Smooth muscle cell (in vitro differentiated cells): Measurements from ENCODE around the gene BNIP1. TPM values are rescaled to one million over a fixed set of nuclear protein-coding genes. Genes with fewer than 3 reads are reported as not detected.

Source experiments
- DNase-seq: peaks from one replicate; lab custom pipeline; 2025; ENCODE audit not compliant: unreplicated experiment; lab: John Stamatoyannopoulos, UW
- H2AFZ ChIP-seq: fragments of 200-600 bp; sonication (generic); 2 replicates; pipeline ENCODE4 v1.6.0; 2016; ENCODE audit warnings: antibody characterized with exemption, low read depth, mild to moderate bottlenecking
- H3F3A ChIP-seq: fragments of 200-600 bp; sonication (generic); 2 replicates; pipeline ENCODE4 v1.6.0; 2017; ENCODE audit warnings: antibody characterized with exemption, low read depth
- H3K27ac ChIP-seq: fragments of 200-600 bp; sonication (generic); 2 replicates; pipeline ENCODE4 v1.5.1; 2016; ENCODE audit warnings: low read depth, mild to moderate bottlenecking
- H3K27me3 ChIP-seq: fragments of 200-600 bp; sonication (generic); 2 replicates; pipeline ENCODE4 v1.6.1; 2016; ENCODE audit warnings: low read depth, mild to moderate bottlenecking
- H3K36me3 ChIP-seq: fragments of 200-600 bp; sonication (generic); 2 replicates; pipeline ENCODE4 v1.5.1; 2016; ENCODE audit warnings: low read depth
- H3K4me1 ChIP-seq: fragments of 200-600 bp; sonication (generic); 2 replicates; pipeline ENCODE4 v1.5.1; 2016; ENCODE audit warnings: low read depth
- H3K4me2 ChIP-seq: fragments of 200-600 bp; sonication (generic); 2 replicates; pipeline ENCODE4 v1.6.0; 2016; ENCODE audit warnings: mild to moderate bottlenecking
- H3K4me3 ChIP-seq: fragments of 200-600 bp; sonication (generic); 2 replicates; pipeline ENCODE4 v1.5.1; 2016; ENCODE audit warnings: mild to moderate bottlenecking
- H3K79me2 ChIP-seq: fragments of 200-600 bp; sonication (generic); 2 replicates; pipeline ENCODE4 v1.6.0; 2016; ENCODE audit warnings: low read depth, mild to moderate bottlenecking
- H3K9ac ChIP-seq: fragments of 200-600 bp; sonication (generic); 2 replicates; pipeline ENCODE4 v1.6.0; 2016; ENCODE audit warnings: low read depth
- H3K9me3 ChIP-seq: fragments of 200-600 bp; sonication (generic); replicated peaks from 2 replicates; pipeline ENCODE4 v1.5.1; 2016; ENCODE audit warnings: low read depth
- H4K20me1 ChIP-seq: fragments of 200-600 bp; sonication (generic); 2 replicates; pipeline ENCODE4 v1.6.0; 2016; ENCODE audit warnings: low read depth
- WGBS: methylation state at CpG from one replicate; pipeline ENCODE4 v1.1.7; 2016; ENCODE audit warnings: low lambda C conversion rate; 5-methylcytosine and 5-hydroxymethylcytosine counted together
- polyA plus RNA-seq: library from polyadenylated mRNA; unstranded; fragments of >200 nt; fragmentation: Nextera tagmentation; extraction: Ambion mirVana; gene quantifications from 2 replicates; pipeline ENCODE4 v1.2.1, GENCODE V29; 2016
- total RNA-seq: library from RNA; depleted of rRNA; stranded (reverse); fragments of >200 nt; gene quantifications from 2 replicates; pipeline ENCODE4 v1.2.3, GENCODE V29; 2014
- TF ChIP-seq, protein P1 (sequence below): fragments of 200-600 bp; sonication (generic); IDR thresholded peaks from 2 replicates; pipeline ENCODE4 v1.5.1; 2017; ENCODE audit warnings: borderline replicate concordance, mild to moderate bottlenecking, antibody characterized with exemption; ENCODE audit not compliant: insufficient read depth, poor library complexity, severe bottlenecking

The BNIP1 gene
- total and polyA plus RNA-seq, 2 experiments from 2014 or later, result 15.0 to 16.2 TPM

DNA sequence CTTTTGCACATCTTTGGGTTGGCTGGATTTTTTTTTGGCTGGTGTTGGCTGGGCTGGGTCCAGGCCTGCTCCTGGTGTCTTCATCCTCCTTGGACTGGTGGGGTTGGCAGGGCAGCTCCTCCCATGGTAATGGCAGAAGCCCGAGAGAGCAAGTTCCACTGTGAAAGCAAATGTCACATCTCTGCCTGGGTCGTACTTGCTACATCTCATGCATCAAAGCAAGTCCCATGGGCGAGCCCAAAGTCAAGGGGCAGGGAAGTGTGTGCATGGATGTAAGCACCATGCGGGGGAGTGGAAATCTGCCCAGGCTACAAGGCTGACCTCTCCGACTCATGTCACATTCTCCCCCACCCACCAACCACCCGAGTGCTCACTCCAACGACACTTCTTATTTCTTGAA, 64.0 kb downstream of the BNIP1 start:
- H4K20me1 ChIP-seq, result no peaks in the 10 kb centered on the region
- DNase-seq, result no peak
- 97% methylated on average over 7 of the region's 7 CpGs for WGBS
- TF ChIP-seq, protein P1, sequence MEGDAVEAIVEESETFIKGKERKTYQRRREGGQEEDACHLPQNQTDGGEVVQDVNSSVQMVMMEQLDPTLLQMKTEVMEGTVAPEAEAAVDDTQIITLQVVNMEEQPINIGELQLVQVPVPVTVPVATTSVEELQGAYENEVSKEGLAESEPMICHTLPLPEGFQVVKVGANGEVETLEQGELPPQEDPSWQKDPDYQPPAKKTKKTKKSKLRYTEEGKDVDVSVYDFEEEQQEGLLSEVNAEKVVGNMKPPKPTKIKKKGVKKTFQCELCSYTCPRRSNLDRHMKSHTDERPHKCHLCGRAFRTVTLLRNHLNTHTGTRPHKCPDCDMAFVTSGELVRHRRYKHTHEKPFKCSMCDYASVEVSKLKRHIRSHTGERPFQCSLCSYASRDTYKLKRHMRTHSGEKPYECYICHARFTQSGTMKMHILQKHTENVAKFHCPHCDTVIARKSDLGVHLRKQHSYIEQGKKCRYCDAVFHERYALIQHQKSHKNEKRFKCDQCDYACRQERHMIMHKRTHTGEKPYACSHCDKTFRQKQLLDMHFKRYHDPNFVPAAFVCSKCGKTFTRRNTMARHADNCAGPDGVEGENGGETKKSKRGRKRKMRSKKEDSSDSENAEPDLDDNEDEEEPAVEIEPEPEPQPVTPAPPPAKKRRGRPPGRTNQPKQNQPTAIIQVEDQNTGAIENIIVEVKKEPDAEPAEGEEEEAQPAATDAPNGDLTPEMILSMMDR, result no peak
- H3K27me3 ChIP-seq, result peaks cover 12% of the 10 kb centered on the region
- no peaks in the 10 kb centered on the region for H3K9me3 ChIP-seq
- no peaks in the 10 kb centered on the region for H3K4me1 ChIP-seq
- no peak overlapping the region for H3K27ac ChIP-seq
- no peaks in the 10 kb centered on the region for H3K79me2 ChIP-seq
- H3K9ac ChIP-seq, result no peak overlapping the region
- H3K4me2 ChIP-seq, result no peak overlapping the region
- H3K36me3 ChIP-seq, result no peaks in the 10 kb centered on the region
- no peak overlapping the region for H2AFZ ChIP-seq
- H3F3A ChIP-seq, result no peaks in the 10 kb centered on the region
- no peak overlapping the region for H3K4me3 ChIP-seq

DNA sequence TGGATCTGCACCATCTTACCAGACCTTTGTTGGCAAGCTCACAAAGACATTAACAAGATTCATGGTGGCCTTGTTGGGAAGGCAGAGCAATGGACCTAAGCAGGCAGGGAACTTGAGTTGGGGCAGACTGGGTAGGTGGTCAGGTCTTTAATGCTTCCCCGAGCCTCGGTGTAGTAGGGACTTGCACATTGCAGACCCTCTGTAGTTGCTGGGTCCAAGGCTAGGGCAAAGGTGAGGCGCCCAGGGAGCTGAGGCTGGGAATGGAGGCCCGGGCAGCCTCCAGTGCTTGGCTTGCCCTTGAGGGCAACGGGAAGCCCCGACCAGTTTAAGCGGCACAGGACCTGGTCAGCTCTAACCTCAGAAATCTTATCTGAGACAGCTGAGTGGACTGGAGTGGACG, 66.5 kb downstream of the BNIP1 start:
- H3K79me2 ChIP-seq, result no peaks in the 10 kb centered on the region
- H3K27ac ChIP-seq, result no peak overlapping the region
- H2AFZ ChIP-seq, result no peak overlapping the region
- no peaks in the 10 kb centered on the region for H3K36me3 ChIP-seq
- H3K27me3 ChIP-seq, result peaks cover 3% of the 10 kb centered on the region
- H3K4me1 ChIP-seq, result no peaks in the 10 kb centered on the region
- H3K9ac ChIP-seq, result no peak overlapping the region
- 94% methylated on average over 8 of the region's 8 CpGs for WGBS
- no peak overlapping the region for H3K4me3 ChIP-seq
- DNase-seq, result no peak
- H3K9me3 ChIP-seq, result no peaks in the 10 kb centered on the region
- no peak overlapping the region for H3K4me2 ChIP-seq
- TF ChIP-seq, protein P1, result no peak
- H4K20me1 ChIP-seq, result no peaks in the 10 kb centered on the region
- no peaks in the 10 kb centered on the region for H3F3A ChIP-seq

DNA sequence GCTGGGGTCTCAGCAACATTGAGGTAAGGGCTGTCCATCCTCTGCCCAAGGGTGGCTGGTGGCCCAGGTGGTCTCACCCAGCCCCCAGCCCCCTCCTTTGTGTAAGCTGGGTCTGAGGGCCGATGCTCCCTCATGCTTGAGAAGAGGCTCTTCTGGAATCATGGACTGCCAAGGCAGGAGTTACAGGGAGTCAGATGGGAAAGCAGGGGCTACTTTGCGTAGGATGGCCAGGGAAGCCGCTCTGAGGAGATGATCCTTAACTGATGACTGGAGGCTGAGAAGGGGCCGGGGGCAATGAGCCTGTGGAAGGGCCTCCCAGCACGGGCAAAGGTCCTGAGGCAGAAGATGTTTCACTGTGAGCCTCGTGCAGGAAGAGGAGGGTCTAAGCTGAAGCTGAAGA, 67.0 kb downstream of the BNIP1 start:
- Histone ChIP-seq H3F3A (no peaks in the 10 kb centered on the region), H3K79me2 (no peaks in the 10 kb centered on the region), H3K9me3 (no peaks in the 10 kb centered on the region), H3K27ac (no peak overlapping the region), H3K36me3 (no peaks in the 10 kb centered on the region), H3K4me2 (no peak overlapping the region), H3K27me3 (peaks cover 3% of the 10 kb centered on the region), H3K9ac (no peak overlapping the region), H4K20me1 (no peaks in the 10 kb centered on the region), H3K4me1 (no peaks in the 10 kb centered on the region), H3K4me3 (no peak overlapping the region), H2AFZ (no peak overlapping the region)
- no peak for DNase-seq
- TF ChIP-seq, protein P1, result no peak
- WGBS, result 87% methylated on average over 6 of the region's 6 CpGs

DNA sequence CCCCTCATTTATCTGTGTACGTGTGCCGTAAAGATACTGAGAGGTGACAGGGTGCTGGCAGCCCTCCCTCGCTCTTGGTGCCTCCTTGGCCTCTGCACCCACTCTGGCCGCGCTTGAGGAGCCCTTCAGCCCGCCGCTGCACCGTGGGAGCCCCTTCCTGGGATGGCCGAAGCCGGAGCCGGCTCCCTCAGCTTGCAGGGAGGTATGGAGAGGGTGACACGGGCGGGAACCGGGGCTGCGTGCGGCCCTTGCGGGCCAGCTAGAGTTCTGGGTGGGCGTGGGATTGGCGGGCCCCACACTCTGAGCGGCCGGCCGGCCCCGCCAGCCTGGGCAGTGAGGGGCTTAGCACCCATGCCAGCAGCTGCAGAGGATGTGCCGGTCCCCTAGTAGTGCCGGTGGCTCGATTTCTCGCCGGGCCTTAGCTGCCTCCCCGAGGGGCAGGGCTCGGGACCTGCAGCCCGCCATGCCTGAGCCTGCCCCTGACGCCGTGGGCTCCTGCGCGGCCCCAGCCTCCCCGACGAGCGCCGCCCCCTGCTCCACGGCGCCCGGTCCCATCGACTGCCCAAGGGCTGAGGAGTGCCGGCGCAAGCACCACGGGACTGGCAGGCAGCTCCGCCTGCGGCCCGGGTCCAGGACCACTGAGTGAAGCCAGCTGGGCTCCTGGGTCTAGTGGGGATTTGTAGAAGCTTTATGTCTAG, 69.1 kb downstream of the BNIP1 start:
- H3K4me3 ChIP-seq, result no peak overlapping the region
- no peak overlapping the region for H2AFZ ChIP-seq
- H3K4me2 ChIP-seq, result no peak overlapping the region
- no peaks in the 10 kb centered on the region for H3F3A ChIP-seq
- no peak overlapping the region for H3K9ac ChIP-seq
- no peaks in the 10 kb centered on the region for H4K20me1 ChIP-seq
- H3K9me3 ChIP-seq, result no peaks in the 10 kb centered on the region
- DNase-seq, result no peak
- no peak overlapping the region for H3K27ac ChIP-seq
- no peaks in the 10 kb centered on the region for H3K79me2 ChIP-seq
- TF ChIP-seq, protein P1, result no peak
- H3K4me1 ChIP-seq, result no peaks in the 10 kb centered on the region
- WGBS, result 96% methylated on average over 45 of the region's 49 CpGs
- no peaks in the 10 kb centered on the region for H3K36me3 ChIP-seq
- H3K27me3 ChIP-seq, result peaks cover 3% of the 10 kb centered on the region
